Measurements from ENCODE around the gene MAOA.

DNA sequence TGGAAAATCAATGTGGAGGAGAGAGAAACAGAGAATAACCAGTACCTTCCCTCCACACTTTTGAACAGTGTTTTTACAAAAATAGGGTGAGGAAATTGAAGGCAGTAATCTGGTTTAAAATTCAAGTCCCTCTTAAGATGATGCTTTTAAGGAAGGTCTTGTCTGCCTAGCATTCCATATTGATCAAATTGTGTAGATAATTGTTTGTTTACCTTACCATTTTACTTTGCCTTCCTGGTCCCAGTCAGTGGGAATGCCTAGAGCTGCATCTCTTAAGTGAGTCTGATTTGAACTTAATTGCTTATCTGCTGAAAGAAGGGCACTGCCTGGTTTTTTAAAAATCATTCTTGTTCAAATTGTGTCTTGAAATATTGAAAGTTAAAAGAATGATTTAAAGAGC is 14.4 kb upstream of the MAOA start:
- TF ChIP-seq, protein P1, sequence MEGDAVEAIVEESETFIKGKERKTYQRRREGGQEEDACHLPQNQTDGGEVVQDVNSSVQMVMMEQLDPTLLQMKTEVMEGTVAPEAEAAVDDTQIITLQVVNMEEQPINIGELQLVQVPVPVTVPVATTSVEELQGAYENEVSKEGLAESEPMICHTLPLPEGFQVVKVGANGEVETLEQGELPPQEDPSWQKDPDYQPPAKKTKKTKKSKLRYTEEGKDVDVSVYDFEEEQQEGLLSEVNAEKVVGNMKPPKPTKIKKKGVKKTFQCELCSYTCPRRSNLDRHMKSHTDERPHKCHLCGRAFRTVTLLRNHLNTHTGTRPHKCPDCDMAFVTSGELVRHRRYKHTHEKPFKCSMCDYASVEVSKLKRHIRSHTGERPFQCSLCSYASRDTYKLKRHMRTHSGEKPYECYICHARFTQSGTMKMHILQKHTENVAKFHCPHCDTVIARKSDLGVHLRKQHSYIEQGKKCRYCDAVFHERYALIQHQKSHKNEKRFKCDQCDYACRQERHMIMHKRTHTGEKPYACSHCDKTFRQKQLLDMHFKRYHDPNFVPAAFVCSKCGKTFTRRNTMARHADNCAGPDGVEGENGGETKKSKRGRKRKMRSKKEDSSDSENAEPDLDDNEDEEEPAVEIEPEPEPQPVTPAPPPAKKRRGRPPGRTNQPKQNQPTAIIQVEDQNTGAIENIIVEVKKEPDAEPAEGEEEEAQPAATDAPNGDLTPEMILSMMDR (IDR thresholded peaks at IDR 0.05) = no peak
- TF ChIP-seq ZFX (IDR thresholded peaks at IDR 0.05; ENCODE audit: borderline replicate concordance) = no peak
